GM12865 (cell line): ENCODE measurements around the gene RAB44.

Experiments
- DNase-seq: peaks from one replicate; pipeline ENCODE4 v3.0.0; 2010; ENCODE audit warnings: low read depth
- H3K4me3 ChIP-seq: 2 replicates; pipeline ENCODE4 v1.5.1; 2011; ENCODE audit warnings: mild to moderate bottlenecking, low read depth, low read length, control low read depth
- CTCF ChIP-seq: IDR thresholded peaks from 2 replicates; pipeline ENCODE4 v1.5.1; 2011; ENCODE audit warnings: low read length, control low read depth, low read depth, inconsistent platforms; ENCODE audit not compliant: insufficient read depth; ENCODE audit errors: missing control alignments

The RAB44 gene

GRCh38 chr6:36756786-36757185 lies 59.2 kb downstream of the RAB44 start:
- peak overlapping the region; percentile 75 for H3K4me3 ChIP-seq
- TF ChIP-seq CTCF = no peak
- peak; percentile 46 for DNase-seq

GRCh38 chr6:36757206-36757605 lies 59.6 kb downstream of the RAB44 start:
- TF ChIP-seq CTCF = peak; percentile 0
- H3K4me3 ChIP-seq = peak overlapping the region; percentile 75
- peak; percentile 87 for DNase-seq

- DNase-seq = no peak
- H3K4me3 ChIP-seq = 0 out of 2 replicates have a peak overlapping the region, but pooled peaks have one; percentile 75
- TF ChIP-seq CTCF = no peak
These were observed 60.4 kb downstream of the RAB44 start for GRCh38 chr6:36757943-36758508.

GRCh38 chr6:36758516-36759147 lies 61.0 kb downstream of the RAB44 start:
- peak; percentile 56 for DNase-seq
- no peak for TF ChIP-seq CTCF
- H3K4me3 ChIP-seq = no peak overlapping the region

GRCh38 chr6:36759148-36759759 lies 61.6 kb downstream of the RAB44 start:
- no peak overlapping the region for H3K4me3 ChIP-seq
- peak; percentile 99 for TF ChIP-seq CTCF
- DNase-seq = peak; percentile 87

GRCh38 chr6:36760685-36761435 lies 63.2 kb downstream of the RAB44 start:
- DNase-seq = no peak
- TF ChIP-seq CTCF = no peak
- no peak overlapping the region for H3K4me3 ChIP-seq
